ENCODE measurements around the gene MORN1.

GRCh38 chr1:2307064-2307605, 84.2 kb downstream of the MORN1 start:
- no peak for TF ChIP-seq CTCF (IDR thresholded peaks at IDR 0.05; ENCODE audit: low read depth, low read length)
- no peak for TF ChIP-seq EZH2phosphoT487 (IDR thresholded peaks at IDR 0.05; ENCODE audit: low read depth)

Data from OCI-LY3 (cell line).